Fibroblast of lung (primary cell): ENCODE measurements around the gene KLHL36. TPM values are rescaled to one million over a fixed set of nuclear protein-coding genes. Genes with fewer than 3 reads are reported as not detected.
A peak's percentile ranks its signal among the peaks of the same experiment; 100 is the strongest.

Experiments
- DNase-seq, 2 donors: peaks; one replicate each; pipeline versions ENCODE4 v3.0.0 to v3.0.0-alpha.2; 2010; ENCODE audit warnings: low read depth in 2 of 2
- H2AFZ ChIP-seq: 2 replicates; pipeline ENCODE4 v1.5.1; 2012; ENCODE audit warnings: low read length, control low read depth, inconsistent platforms
- H3K27ac ChIP-seq: 2 replicates; pipeline ENCODE4 v1.5.1; 2011; ENCODE audit warnings: low read length, control low read depth; ENCODE audit not compliant: insufficient read depth
- H3K27me3 ChIP-seq: 2 replicates; pipeline ENCODE4 v1.5.1; 2011; ENCODE audit warnings: mild to moderate bottlenecking, low read length; ENCODE audit not compliant: control insufficient read depth, insufficient read depth
- H3K36me3 ChIP-seq: 2 replicates; pipeline ENCODE4 v1.5.1; 2011; ENCODE audit warnings: low read length; ENCODE audit not compliant: control insufficient read depth, insufficient read depth
- H3K4me1 ChIP-seq: 2 replicates; pipeline ENCODE4 v1.5.1; 2011; ENCODE audit warnings: low read length; ENCODE audit not compliant: control insufficient read depth, insufficient read depth; ENCODE audit errors: extremely low read depth
- H3K4me2 ChIP-seq: 2 replicates; pipeline ENCODE4 v1.5.1; 2011; ENCODE audit warnings: low read length, control low read depth; ENCODE audit not compliant: insufficient read depth; ENCODE audit errors: extremely low read depth
- H3K4me3 ChIP-seq, 4 experiments: fragments of 200-600 bp in 1 of 4; sonication (generic) in 1 of 4; replicated peaks in 1 of 4; 2 replicates each; pipeline ENCODE4 v1.5.1; 2011 to 2016; ENCODE audit warnings: low read length in 4 of 4, low read depth in 3 of 4, mild to moderate bottlenecking in 3 of 4, control low read depth in 2 of 4, inconsistent platforms in 1 of 4, mixed read lengths in 1 of 4; ENCODE audit not compliant: insufficient read depth in 1 of 4; ENCODE audit errors: control extremely low read depth in 1 of 4
- H3K79me2 ChIP-seq: 2 replicates; pipeline ENCODE4 v1.5.1; 2012; ENCODE audit warnings: mild to moderate bottlenecking, low read length, inconsistent platforms; ENCODE audit not compliant: control insufficient read depth, insufficient read depth
- H3K9ac ChIP-seq: 2 replicates; pipeline ENCODE4 v1.5.1; 2011; ENCODE audit warnings: mild to moderate bottlenecking, low read length, control low read depth; ENCODE audit not compliant: insufficient read depth
- H3K9me3 ChIP-seq: 2 replicates; pipeline ENCODE4 v1.5.1; 2012; ENCODE audit warnings: low read depth, low read length; ENCODE audit not compliant: control insufficient read depth, insufficient read depth
- H4K20me1 ChIP-seq: 2 replicates; pipeline ENCODE4 v1.5.1; 2011; ENCODE audit warnings: low read length; ENCODE audit not compliant: control insufficient read depth, insufficient read depth; ENCODE audit errors: extremely low read depth
- EZH2 ChIP-seq: IDR thresholded peaks from 2 replicates; pipeline ENCODE4 v1.5.1; 2012; ENCODE audit warnings: low read length, control low read depth, mild to moderate bottlenecking; ENCODE audit errors: missing control alignments
- polyA plus RNA-seq, 2 donors: library from polyadenylated mRNA; depleted of rRNA in 1 of 2; stranded (reverse) in 1 of 2; unstranded in 1 of 2; fragments of >200 nt; gene quantifications; 2 replicates each; pipeline ENCODE4 v1.2.1, GENCODE V29; 2011 to 2012; ENCODE audit warnings: missing spikeins in 1 of 2
- total RNA-seq: library from RNA; depleted of rRNA; stranded (reverse); fragments of >200 nt; gene quantifications from 2 replicates; pipeline ENCODE4 v1.2.1, GENCODE V29; 2014
- TF ChIP-seq, protein P1 (sequence below), 2 donors: IDR thresholded peaks in 1 of 2; conservative IDR thresholded peaks in 1 of 2; 1 replicate in 1 of 2; 2 replicates in 1 of 2; pipeline ENCODE4 v1.5.1; 2011 to 2012; ENCODE audit warnings: low read length in 2 of 2, control low read depth in 1 of 2, inconsistent platforms in 1 of 2, low read depth in 1 of 2, mild to moderate bottlenecking in 1 of 2

Gene KLHL36
- total and polyA plus RNA-seq, 2 donors (not counting 1 experiment from before 2014, with no cell fraction given), result 29.7 to 83.1 TPM

DNA sequence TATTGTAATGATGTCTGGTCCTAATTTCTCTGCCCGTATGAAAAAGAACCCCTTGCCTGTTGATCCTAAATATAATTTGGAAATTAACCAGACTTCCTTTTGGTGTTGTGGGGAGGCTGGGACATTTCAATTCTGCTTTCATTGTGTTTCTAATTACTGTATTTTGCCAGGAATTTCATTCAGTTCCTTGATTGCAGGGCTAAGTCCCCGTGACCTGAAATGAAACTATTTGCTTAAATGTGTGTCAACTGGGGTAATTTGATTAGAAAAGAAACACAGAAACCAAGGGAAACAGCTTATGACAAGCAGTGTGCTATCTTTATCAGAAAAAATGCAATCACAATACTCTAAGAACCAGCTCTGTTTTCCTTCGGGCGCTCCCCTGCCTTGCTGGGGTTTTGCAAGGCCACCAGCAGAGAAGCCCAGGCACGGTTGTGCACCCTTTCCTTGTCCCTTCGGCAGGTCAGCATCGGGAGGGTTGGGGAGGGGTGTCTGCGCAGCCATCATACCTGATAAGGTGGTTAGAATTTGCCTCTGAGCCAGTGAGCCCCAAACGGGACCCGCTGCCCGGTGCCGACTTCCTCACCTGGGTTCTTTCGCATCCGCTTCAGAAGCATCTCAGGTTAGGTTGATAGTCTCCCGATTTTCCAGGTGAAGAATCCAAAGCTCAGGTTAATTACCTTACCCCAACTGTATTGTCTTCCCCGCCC is 19.4 kb downstream of the KLHL36 start:
- H3K36me3 ChIP-seq, result peaks cover 6% of the 10 kb centered on the region
- H3K4me2 ChIP-seq, result no peak overlapping the region
- no peaks in the 10 kb centered on the region for H3K27me3 ChIP-seq
- H3K4me3 ChIP-seq, result no peak overlapping the region
- no peaks in the 10 kb centered on the region for H4K20me1 ChIP-seq
- H3K4me1 ChIP-seq, result no peaks in the 10 kb centered on the region
- H2AFZ ChIP-seq, result no peak overlapping the region
- TF ChIP-seq, protein P1, sequence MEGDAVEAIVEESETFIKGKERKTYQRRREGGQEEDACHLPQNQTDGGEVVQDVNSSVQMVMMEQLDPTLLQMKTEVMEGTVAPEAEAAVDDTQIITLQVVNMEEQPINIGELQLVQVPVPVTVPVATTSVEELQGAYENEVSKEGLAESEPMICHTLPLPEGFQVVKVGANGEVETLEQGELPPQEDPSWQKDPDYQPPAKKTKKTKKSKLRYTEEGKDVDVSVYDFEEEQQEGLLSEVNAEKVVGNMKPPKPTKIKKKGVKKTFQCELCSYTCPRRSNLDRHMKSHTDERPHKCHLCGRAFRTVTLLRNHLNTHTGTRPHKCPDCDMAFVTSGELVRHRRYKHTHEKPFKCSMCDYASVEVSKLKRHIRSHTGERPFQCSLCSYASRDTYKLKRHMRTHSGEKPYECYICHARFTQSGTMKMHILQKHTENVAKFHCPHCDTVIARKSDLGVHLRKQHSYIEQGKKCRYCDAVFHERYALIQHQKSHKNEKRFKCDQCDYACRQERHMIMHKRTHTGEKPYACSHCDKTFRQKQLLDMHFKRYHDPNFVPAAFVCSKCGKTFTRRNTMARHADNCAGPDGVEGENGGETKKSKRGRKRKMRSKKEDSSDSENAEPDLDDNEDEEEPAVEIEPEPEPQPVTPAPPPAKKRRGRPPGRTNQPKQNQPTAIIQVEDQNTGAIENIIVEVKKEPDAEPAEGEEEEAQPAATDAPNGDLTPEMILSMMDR (conservative IDR thresholded peaks at IDR 0.05 in 1 of 2, IDR thresholded peaks at IDR 0.05 in 1 of 2; ENCODE audit: low read depth in 1 of 2, low read length in 2 of 2), result no peak
- TF ChIP-seq EZH2, result no peak
- DNase-seq, result no peak
- no peaks in the 10 kb centered on the region for H3K9me3 ChIP-seq
- no peaks in the 10 kb centered on the region for H3K79me2 ChIP-seq
- no peak overlapping the region for H3K27ac ChIP-seq
- H3K9ac ChIP-seq, result no peak overlapping the region

GRCh38 chr16:84670063-84670462 is 21.8 kb downstream of the KLHL36 start:
- no peak overlapping the region for H3K4me2 ChIP-seq
- no peaks in the 10 kb centered on the region for H3K9me3 ChIP-seq
- H3K27me3 ChIP-seq, result no peaks in the 10 kb centered on the region
- H3K36me3 ChIP-seq, result peaks cover 3% of the 10 kb centered on the region
- TF ChIP-seq EZH2, result no peak
- TF ChIP-seq, protein P1 (conservative IDR thresholded peaks at IDR 0.05 in 1 of 2, IDR thresholded peaks at IDR 0.05 in 1 of 2; ENCODE audit: low read depth in 1 of 2, low read length in 2 of 2), result no peak
- no peaks in the 10 kb centered on the region for H3K79me2 ChIP-seq
- no peak overlapping the region for H3K4me3 ChIP-seq
- H2AFZ ChIP-seq, result no peak overlapping the region
- no peak overlapping the region for H3K9ac ChIP-seq
- H4K20me1 ChIP-seq, result no peaks in the 10 kb centered on the region
- DNase-seq, result no peak
- H3K4me1 ChIP-seq, result no peaks in the 10 kb centered on the region
- H3K27ac ChIP-seq, result no peak overlapping the region

GRCh38 chr16:84672276-84673202 is 24.2 kb downstream of the KLHL36 start:
- Histone ChIP-seq H3K4me3 (no peak overlapping the region), H3K9me3 (no peaks in the 10 kb centered on the region), H3K4me2 (no peak overlapping the region), H3K27ac (no peak overlapping the region), H2AFZ (no peak overlapping the region), H4K20me1 (no peaks in the 10 kb centered on the region), H3K9ac (no peak overlapping the region), H3K36me3 (no peaks in the 10 kb centered on the region), H3K27me3 (no peaks in the 10 kb centered on the region), H3K4me1 (no peaks in the 10 kb centered on the region), H3K79me2 (no peaks in the 10 kb centered on the region)
- TF ChIP-seq, protein P1 (conservative IDR thresholded peaks at IDR 0.05 in 1 of 2, IDR thresholded peaks at IDR 0.05 in 1 of 2; ENCODE audit: low read depth in 1 of 2, low read length in 2 of 2), result peak; percentile 81 to 93
- TF ChIP-seq EZH2, result no peak
- DNase-seq, result peak; percentile 65 to 72
